WTC11 (cell line): ENCODE measurements around the gene FGF14.

Experiments used
- CREB1 ChIP-seq: sonication (generic); formaldehyde crosslinking; IDR thresholded peaks from 2 replicates; pipeline ENCODE4 v1.8.0; 2023; ENCODE audit warnings: mild to moderate bottlenecking, missing genetic modification reagents
- CREM ChIP-seq: sonication (generic); formaldehyde crosslinking; IDR thresholded peaks from 2 replicates; pipeline ENCODE4 v1.8.1; 2022; ENCODE audit warnings: mild to moderate bottlenecking, missing genetic modification reagents, moderate library complexity
- ELF4 ChIP-seq: sonication (generic); formaldehyde crosslinking; IDR thresholded peaks from 2 replicates; pipeline ENCODE4 v1.8.1; 2022; ENCODE audit warnings: low read depth, mild to moderate bottlenecking, moderate library complexity, missing genetic modification reagents
- ESRRA ChIP-seq: sonication (generic); formaldehyde crosslinking; IDR thresholded peaks from 2 replicates; pipeline ENCODE4 v1.8.1; 2022; ENCODE audit warnings: mild to moderate bottlenecking, missing genetic modification reagents, borderline replicate concordance
- NFATC4 ChIP-seq: fragments of 250-450 bp; sonication (Bioruptor Pico); IDR thresholded peaks from 2 replicates; pipeline ENCODE4 v1.9.0; 2021; ENCODE audit warnings: mild to moderate bottlenecking
- NR2C2 ChIP-seq: sonication (generic); formaldehyde crosslinking; IDR thresholded peaks from 2 replicates; pipeline ENCODE4 v1.8.0; 2022; ENCODE audit warnings: mild to moderate bottlenecking, missing genetic modification reagents
- SP1 ChIP-seq: sonication (generic); formaldehyde crosslinking; conservative IDR thresholded peaks from 2 replicates; pipeline ENCODE4 v1.8.1; 2022; ENCODE audit warnings: missing genetic modification reagents
- TEAD4 ChIP-seq: sonication (generic); formaldehyde crosslinking; IDR thresholded peaks from 2 replicates; pipeline ENCODE4 v1.8.0; 2022; ENCODE audit warnings: mild to moderate bottlenecking, missing genetic modification reagents
- ZNF416 ChIP-seq: fragments of 250-450 bp; sonication (Bioruptor Pico); IDR thresholded peaks from 2 replicates; pipeline ENCODE4 v1.9.0; 2021; ENCODE audit warnings: mild to moderate bottlenecking, inconsistent platforms
- TF ChIP-seq, protein P1 (sequence below): fragments of 200-600 bp; IDR thresholded peaks from 2 replicates; pipeline ENCODE4 v1.8.0; 2022; ENCODE audit warnings: antibody characterized with exemption
- TF ChIP-seq, protein P2 (sequence below): sonication (generic); formaldehyde crosslinking; IDR thresholded peaks from 2 replicates; pipeline ENCODE4 v1.8.0; 2022; ENCODE audit warnings: mild to moderate bottlenecking, missing genetic modification reagents
- TF ChIP-seq, protein P3 (sequence below): sonication (generic); formaldehyde crosslinking; IDR thresholded peaks from 2 replicates; pipeline ENCODE4 v1.8.1; 2023; ENCODE audit warnings: mild to moderate bottlenecking, missing genetic modification reagents
- TF ChIP-seq, protein P4 (sequence below): sonication (generic); formaldehyde crosslinking; IDR thresholded peaks from 2 replicates; pipeline ENCODE4 v1.8.0; 2023; ENCODE audit warnings: mild to moderate bottlenecking, missing genetic modification reagents
- TF ChIP-seq, protein P5 (sequence below): sonication (generic); formaldehyde crosslinking; IDR thresholded peaks from 2 replicates; pipeline ENCODE4 v1.8.0; 2022; ENCODE audit warnings: mild to moderate bottlenecking, missing genetic modification reagents

DNA sequence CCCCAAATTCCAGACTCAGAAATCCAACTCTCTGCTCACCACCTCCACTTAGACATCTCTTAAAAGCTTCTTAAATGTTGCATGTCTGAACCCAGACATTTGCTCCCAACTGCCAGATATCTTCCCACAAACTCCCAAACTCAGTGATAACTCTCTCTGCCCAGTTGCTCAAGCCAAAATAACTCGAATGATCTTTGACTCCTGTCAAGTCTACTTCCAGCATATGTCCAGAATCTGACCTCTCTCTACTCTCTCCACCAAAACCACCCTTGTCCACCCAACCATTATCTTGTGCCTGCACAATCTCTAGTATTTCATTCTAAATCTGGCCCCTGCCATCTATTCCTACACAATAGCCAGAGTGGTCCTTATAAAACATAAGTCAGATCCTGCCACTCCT, 99.3 kb downstream of the FGF14 start:
- TF ChIP-seq ELF4: no peak
- no peak for TF ChIP-seq NR2C2
- TF ChIP-seq, protein P1, sequence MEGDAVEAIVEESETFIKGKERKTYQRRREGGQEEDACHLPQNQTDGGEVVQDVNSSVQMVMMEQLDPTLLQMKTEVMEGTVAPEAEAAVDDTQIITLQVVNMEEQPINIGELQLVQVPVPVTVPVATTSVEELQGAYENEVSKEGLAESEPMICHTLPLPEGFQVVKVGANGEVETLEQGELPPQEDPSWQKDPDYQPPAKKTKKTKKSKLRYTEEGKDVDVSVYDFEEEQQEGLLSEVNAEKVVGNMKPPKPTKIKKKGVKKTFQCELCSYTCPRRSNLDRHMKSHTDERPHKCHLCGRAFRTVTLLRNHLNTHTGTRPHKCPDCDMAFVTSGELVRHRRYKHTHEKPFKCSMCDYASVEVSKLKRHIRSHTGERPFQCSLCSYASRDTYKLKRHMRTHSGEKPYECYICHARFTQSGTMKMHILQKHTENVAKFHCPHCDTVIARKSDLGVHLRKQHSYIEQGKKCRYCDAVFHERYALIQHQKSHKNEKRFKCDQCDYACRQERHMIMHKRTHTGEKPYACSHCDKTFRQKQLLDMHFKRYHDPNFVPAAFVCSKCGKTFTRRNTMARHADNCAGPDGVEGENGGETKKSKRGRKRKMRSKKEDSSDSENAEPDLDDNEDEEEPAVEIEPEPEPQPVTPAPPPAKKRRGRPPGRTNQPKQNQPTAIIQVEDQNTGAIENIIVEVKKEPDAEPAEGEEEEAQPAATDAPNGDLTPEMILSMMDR: no peak
- TF ChIP-seq CREB1 (CRISPR knock-in tag): no peak
- TF ChIP-seq NFATC4 (CRISPR knock-in tag): no peak
- TF ChIP-seq TEAD4 (CRISPR knock-in tag): no peak
- TF ChIP-seq SP1: no peak
- TF ChIP-seq, protein P2, sequence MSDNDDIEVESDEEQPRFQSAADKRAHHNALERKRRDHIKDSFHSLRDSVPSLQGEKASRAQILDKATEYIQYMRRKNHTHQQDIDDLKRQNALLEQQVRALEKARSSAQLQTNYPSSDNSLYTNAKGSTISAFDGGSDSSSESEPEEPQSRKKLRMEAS: no peak
- no peak for TF ChIP-seq ZNF416 (CRISPR knock-in tag)
- TF ChIP-seq CREM (CRISPR knock-in tag): no peak
- TF ChIP-seq ESRRA (CRISPR knock-in tag): no peak
- TF ChIP-seq, protein P3, sequence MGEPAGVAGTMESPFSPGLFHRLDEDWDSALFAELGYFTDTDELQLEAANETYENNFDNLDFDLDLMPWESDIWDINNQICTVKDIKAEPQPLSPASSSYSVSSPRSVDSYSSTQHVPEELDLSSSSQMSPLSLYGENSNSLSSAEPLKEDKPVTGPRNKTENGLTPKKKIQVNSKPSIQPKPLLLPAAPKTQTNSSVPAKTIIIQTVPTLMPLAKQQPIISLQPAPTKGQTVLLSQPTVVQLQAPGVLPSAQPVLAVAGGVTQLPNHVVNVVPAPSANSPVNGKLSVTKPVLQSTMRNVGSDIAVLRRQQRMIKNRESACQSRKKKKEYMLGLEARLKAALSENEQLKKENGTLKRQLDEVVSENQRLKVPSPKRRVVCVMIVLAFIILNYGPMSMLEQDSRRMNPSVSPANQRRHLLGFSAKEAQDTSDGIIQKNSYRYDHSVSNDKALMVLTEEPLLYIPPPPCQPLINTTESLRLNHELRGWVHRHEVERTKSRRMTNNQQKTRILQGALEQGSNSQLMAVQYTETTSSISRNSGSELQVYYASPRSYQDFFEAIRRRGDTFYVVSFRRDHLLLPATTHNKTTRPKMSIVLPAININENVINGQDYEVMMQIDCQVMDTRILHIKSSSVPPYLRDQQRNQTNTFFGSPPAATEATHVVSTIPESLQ (CRISPR knock-in tag): no peak
- TF ChIP-seq, protein P4, sequence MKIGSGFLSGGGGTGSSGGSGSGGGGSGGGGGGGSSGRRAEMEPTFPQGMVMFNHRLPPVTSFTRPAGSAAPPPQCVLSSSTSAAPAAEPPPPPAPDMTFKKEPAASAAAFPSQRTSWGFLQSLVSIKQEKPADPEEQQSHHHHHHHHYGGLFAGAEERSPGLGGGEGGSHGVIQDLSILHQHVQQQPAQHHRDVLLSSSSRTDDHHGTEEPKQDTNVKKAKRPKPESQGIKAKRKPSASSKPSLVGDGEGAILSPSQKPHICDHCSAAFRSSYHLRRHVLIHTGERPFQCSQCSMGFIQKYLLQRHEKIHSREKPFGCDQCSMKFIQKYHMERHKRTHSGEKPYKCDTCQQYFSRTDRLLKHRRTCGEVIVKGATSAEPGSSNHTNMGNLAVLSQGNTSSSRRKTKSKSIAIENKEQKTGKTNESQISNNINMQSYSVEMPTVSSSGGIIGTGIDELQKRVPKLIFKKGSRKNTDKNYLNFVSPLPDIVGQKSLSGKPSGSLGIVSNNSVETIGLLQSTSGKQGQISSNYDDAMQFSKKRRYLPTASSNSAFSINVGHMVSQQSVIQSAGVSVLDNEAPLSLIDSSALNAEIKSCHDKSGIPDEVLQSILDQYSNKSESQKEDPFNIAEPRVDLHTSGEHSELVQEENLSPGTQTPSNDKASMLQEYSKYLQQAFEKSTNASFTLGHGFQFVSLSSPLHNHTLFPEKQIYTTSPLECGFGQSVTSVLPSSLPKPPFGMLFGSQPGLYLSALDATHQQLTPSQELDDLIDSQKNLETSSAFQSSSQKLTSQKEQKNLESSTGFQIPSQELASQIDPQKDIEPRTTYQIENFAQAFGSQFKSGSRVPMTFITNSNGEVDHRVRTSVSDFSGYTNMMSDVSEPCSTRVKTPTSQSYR: no peak
- TF ChIP-seq, protein P5, sequence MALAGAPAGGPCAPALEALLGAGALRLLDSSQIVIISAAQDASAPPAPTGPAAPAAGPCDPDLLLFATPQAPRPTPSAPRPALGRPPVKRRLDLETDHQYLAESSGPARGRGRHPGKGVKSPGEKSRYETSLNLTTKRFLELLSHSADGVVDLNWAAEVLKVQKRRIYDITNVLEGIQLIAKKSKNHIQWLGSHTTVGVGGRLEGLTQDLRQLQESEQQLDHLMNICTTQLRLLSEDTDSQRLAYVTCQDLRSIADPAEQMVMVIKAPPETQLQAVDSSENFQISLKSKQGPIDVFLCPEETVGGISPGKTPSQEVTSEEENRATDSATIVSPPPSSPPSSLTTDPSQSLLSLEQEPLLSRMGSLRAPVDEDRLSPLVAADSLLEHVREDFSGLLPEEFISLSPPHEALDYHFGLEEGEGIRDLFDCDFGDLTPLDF: no peak
